Bronchial epithelial cell (primary cell): ENCODE results near the gene NBAS. TPM values are rescaled to one million over a fixed set of nuclear protein-coding genes. Genes with fewer than 3 reads are reported as not detected.
"Not testable (repeated sequence)": the region's sequence is repeated elsewhere in the genome, so short reads cannot be mapped to it uniquely, and the experiment has no call there.

Source experiments
- DNase-seq: peaks from one replicate; pipeline ENCODE4 v3.0.0-alpha.2; 2010; ENCODE audit warnings: low read depth
- FAIRE-seq: peaks from 2 replicates; lab custom pipeline; 2011; peaks lifted over from hg19 to GRCh38; lab: Jason Lieb, UNC
- H3K27me3 ChIP-seq: 2 replicates; pipeline ENCODE4 v1.5.1; 2011; ENCODE audit warnings: low read length; ENCODE audit not compliant: control insufficient read depth, insufficient read depth
- H3K36me3 ChIP-seq: 2 replicates; pipeline ENCODE4 v1.5.1; 2011; ENCODE audit warnings: low read length; ENCODE audit not compliant: control insufficient read depth, insufficient read depth
- H3K4me3 ChIP-seq: 2 replicates; pipeline ENCODE4 v1.5.1; 2011; ENCODE audit warnings: mild to moderate bottlenecking, low read depth, low read length, control low read depth
- total RNA-seq: library from RNA; depleted of rRNA; stranded (reverse); fragments of >200 nt; gene quantifications from 2 replicates; pipeline ENCODE4 v1.2.1, GENCODE V29; 2014
- TF ChIP-seq, protein P1 (sequence below): IDR thresholded peaks from 2 replicates; pipeline ENCODE4 v1.5.1; 2011; ENCODE audit warnings: mild to moderate bottlenecking, moderate library complexity, low read length, control low read depth, inconsistent platforms; ENCODE audit not compliant: insufficient read depth, severe bottlenecking

NBAS gene
- total RNA-seq, 1 donor from 2014 or later: 78.2 TPM

DNA sequence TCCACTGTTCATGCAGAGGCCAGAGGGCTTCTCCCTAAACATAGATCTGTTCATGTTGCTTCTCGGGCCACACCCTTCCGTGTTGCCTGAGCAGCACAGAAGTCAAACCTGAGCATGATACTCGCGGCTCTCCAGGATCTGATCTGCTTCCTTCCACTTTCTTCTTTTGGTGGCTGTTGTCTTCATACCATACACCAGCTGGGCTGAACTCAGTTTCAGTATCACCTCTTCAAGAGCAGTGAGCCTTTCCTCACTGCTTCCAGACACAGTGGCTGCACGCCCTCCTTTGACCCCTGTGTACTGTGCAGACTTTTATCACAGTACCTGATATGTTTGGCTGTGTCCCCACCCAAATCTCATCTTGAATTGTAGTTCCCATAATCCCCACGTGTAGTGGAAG is 348.9 kb downstream of the NBAS start:
- H3K27me3 ChIP-seq: no peaks in the 10 kb centered on the region
- FAIRE-seq (no peak), DNase-seq (no peak)
- H3K4me3 ChIP-seq: no peak overlapping the region
- H3K36me3 ChIP-seq: no peaks in the 10 kb centered on the region
- TF ChIP-seq, protein P1, sequence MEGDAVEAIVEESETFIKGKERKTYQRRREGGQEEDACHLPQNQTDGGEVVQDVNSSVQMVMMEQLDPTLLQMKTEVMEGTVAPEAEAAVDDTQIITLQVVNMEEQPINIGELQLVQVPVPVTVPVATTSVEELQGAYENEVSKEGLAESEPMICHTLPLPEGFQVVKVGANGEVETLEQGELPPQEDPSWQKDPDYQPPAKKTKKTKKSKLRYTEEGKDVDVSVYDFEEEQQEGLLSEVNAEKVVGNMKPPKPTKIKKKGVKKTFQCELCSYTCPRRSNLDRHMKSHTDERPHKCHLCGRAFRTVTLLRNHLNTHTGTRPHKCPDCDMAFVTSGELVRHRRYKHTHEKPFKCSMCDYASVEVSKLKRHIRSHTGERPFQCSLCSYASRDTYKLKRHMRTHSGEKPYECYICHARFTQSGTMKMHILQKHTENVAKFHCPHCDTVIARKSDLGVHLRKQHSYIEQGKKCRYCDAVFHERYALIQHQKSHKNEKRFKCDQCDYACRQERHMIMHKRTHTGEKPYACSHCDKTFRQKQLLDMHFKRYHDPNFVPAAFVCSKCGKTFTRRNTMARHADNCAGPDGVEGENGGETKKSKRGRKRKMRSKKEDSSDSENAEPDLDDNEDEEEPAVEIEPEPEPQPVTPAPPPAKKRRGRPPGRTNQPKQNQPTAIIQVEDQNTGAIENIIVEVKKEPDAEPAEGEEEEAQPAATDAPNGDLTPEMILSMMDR: no peak

DNA sequence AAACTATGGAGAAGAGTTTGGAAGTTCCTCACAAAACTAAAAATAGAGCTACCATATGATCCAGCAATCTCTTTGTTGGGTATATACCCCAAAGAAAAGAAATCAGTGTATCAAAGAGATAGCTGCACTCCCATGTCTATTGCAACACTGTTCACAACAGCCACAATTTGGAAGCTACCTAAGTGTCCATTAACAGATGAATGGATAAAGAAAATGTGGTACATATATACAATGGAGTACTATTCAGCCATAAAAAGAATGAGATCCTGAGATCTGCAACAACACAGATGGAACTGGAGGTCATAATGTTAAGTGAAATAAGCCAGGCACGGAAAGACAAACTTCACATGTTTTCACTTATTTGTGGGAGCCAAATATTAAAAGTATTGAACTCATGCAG is 350.6 kb downstream of the NBAS start:
- not testable (repeated sequence) for H3K36me3 ChIP-seq, DNase-seq, H3K4me3 ChIP-seq, H3K27me3 ChIP-seq, FAIRE-seq

DNA sequence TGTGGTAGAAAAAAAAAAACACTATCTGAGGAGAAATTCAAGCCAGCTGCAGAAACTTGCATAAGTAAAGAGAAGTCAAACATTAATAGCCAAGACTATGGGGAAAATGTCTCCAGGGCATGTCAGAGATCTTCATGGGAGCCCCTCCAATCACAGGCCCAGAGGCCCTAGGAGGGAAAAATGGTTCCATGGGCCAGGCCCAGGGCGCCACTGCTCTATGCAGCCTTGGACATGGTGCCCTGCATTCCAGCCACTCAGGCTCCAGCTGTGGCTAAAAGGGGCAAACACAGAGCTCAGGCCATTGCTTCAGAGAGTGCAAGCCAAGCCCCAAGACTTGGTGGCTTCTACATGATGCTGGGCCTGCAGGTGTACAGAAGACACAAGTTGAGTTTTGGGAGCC is 354.7 kb downstream of the NBAS start:
- FAIRE-seq: no peak
- H3K4me3 ChIP-seq: no peak overlapping the region

DNA sequence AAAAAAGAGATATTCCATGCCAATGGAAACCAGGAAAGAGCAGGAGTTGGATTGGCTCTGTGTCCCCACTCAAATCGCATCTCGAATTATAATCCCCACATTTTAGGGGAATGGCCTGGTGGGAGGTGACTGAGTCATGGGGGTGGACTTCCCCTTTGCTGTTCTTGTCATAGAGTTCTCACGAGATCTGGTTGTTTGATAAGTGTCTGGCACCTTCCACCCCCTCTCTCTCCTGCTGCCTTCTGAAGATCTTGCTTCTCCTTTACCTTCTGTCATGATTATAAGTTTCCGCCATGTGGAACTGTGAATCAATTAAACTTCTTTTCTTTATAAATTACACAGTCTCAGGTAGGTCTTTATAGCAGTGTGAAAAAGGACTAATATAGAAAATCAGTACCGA is 355.6 kb downstream of the NBAS start:
- Histone ChIP-seq H3K27me3 (no peaks in the 10 kb centered on the region), H3K4me3 (no peak overlapping the region), H3K36me3 (peaks cover 2% of the 10 kb centered on the region)
- FAIRE-seq (no peak), DNase-seq (no peak)
- TF ChIP-seq, protein P1: no peak

More for the DNA sequence above, 354.7 kb downstream of the NBAS start:
- no peak for DNase-seq
- Histone ChIP-seq H3K27me3 (no peaks in the 10 kb centered on the region), H3K36me3 (peaks cover 2% of the 10 kb centered on the region)
- TF ChIP-seq, protein P1: no peak

DNA sequence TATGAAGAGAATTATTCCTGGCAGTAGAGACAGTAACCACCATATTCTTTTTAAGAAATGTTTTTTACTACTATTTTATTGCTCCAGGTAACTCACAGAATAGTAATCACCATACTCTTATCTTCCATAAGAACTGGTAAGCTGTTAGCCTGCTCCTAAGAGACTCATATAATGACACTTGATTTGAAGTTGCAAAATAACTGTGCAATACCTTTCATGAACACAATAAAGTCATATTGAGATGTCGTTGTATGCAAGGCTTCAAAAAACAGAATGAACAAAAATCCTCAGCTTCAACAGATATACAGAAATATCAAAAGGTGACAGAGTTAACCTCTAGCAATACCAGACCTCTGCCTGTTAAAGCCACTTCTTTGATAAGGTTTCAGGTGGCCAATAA is 360.1 kb downstream of the NBAS start:
- TF ChIP-seq, protein P1: no peak
- DNase-seq: no peak
- H3K36me3 ChIP-seq: peaks cover 2% of the 10 kb centered on the region
- no peak overlapping the region for H3K4me3 ChIP-seq
- H3K27me3 ChIP-seq: no peaks in the 10 kb centered on the region
- no peak for FAIRE-seq

DNA sequence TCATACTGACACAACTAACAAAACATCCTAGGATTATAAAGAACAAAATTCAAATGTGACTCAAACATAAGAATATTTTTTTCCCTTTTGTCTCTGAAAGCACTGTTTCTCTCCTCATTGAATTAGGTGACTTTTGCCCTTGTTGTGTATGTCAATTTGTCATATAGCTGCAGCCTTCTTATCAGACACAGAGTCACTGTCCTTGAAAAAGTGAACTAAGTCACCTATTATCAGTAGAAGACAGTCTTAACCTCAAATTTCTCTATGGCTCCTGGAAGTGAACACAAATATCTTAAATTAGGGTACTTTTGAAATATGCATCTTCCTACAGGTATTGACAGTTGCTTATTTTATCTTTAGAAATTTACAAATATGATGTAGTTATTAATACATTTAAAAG is 360.6 kb downstream of the NBAS start:
- TF ChIP-seq, protein P1: no peak
- FAIRE-seq (no peak), DNase-seq (no peak)
- Histone ChIP-seq H3K4me3 (no peak overlapping the region), H3K27me3 (no peaks in the 10 kb centered on the region), H3K36me3 (peaks cover 2% of the 10 kb centered on the region)
